Measurements from ENCODE around the gene FOXB1.

Gene FOXB1

GRCh38 chr15:59998950-59999611, 5.0 kb upstream of the FOXB1 start:
- DNase-seq, result no peak

DNA sequence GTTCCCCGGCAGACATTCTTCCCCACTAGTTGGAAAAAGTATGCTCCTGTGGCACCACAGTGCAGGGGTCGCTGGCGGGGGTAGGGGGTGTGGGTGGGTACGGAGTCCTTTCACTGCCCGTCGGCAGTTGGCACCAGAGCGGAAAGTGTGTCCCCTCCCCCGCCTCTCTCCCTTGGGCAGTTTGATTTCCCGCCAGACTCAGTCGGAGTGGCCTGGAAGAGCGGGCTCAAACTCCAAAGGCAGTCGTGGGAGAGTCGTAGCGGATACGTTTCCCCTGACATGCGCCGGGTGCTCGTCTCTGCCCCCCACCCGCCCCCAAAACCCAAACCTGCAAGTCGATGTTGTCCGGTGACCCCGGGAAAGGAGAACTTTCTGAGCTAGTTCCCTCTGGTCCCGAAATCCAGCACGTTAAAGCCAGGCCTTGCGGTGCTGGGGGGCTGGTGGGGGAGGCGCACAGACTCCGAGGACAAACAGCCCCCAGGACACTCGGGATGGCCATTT, 4.4 kb upstream of the FOXB1 start:
- DNase-seq, result no peak

DNA sequence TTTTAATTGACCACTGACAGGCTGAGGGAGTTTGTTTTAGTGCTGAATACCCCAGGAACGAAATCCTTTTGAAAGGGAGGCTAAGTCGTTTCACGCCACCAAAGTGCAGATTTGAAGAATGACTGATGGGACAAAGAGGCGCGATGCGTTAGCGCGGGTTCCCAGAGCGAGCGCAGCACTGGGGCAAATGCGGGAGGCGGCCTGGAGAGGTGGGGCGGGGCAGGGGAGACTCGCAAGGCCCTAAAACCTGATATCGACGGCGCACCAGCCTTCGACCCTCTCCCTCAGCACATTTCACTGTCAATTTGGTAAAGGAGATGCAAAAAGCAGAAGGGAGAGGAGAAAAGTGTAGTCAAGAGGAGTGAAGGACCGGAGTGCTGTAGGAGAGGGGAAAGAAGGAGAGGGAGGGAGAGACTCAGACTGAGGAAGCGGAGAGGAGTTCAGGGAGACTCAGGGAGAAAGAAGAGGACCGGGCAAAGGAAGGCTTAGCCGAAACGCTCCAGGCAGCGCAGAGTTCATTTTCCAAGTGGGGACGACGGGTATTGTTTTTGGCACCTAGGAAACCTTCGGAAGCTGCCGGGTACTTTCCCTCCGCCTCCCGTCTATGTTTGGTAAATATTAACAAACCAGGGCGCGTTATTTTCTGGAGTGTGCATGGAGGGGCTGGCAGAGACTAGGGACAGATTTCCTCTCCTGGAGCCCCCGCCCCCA, 3.8 kb upstream of the FOXB1 start:
- no peak for DNase-seq

DNA sequence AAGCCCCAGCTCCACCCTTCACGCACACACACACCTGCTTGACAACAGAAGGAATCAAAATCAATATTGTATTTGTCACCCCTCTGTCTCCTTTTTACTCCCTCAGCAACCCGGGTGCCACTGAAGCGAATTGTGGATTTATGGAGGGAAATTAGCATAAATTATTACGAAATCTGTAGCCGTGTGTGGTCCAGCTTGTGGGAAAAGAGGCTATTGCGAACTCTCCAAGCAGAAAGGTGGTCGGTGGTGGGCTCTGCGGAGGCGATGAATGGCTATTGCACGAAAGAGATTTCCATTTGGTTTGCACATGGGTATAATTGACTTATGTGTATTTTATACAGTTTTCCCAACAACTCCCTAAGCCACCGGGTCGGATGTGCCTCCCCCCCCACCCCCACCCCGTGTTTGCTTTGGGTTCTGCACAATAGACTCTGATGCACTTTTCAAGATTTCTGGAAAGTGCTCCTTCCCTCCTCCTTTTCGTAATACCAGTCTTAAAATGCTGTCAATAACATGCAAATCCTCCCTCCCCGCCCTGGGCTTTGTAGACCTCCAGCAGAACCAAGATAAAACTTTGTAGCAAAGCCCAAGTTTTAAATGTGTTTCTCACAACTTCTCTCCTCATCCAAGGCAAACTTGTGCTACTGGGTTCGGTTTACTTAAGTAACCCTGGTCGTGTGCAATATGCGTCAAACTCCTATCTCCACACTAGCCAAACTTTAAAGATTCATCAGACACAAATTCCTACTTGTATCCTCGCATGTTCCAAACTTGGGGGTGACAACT, 3.1 kb upstream of the FOXB1 start:
- DNase-seq, result no peak

DNA sequence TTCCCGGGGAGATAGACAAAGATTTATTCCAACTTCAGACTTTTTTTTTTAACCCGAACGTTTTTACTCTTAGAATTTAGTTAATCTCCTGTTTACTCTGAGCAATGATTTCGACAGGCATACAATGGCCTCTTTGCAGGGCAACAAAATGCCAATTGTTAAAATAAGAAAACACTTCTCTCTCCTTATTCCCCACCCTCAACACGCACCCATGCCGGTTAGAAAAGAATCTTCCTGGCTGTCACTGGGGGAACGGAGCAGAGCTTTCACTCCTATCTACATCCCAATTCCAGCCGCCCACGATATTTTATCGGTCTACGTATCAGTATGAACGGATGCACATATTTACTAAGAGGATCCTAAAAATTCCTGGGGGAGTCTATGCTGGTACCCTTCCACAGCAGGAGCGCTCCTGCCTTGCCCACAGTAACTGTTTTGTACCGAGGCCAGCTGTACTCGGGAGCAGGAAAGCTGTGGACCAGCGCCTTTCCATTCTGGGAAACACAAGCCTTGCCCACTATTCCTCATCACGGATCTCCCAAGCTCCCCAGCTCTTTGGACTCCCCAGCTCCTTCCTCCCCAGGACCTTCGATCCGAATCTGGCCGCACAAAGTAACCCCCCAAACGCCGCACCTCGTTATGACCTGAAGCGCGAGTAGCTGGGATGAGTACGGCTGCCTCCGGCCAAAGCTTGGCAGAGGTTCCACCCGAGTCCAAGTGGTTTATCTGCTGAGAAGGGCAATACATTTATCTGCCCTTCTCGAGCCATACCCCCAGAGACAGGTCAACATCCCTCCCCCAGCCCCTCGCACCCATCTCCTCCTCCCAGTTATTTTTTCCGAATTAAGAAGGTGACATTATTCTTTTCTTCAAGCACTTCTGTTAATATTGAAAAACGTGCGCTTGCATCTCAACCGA, 2.2 kb upstream of the FOXB1 start:
- DNase-seq, result no peak

DNA sequence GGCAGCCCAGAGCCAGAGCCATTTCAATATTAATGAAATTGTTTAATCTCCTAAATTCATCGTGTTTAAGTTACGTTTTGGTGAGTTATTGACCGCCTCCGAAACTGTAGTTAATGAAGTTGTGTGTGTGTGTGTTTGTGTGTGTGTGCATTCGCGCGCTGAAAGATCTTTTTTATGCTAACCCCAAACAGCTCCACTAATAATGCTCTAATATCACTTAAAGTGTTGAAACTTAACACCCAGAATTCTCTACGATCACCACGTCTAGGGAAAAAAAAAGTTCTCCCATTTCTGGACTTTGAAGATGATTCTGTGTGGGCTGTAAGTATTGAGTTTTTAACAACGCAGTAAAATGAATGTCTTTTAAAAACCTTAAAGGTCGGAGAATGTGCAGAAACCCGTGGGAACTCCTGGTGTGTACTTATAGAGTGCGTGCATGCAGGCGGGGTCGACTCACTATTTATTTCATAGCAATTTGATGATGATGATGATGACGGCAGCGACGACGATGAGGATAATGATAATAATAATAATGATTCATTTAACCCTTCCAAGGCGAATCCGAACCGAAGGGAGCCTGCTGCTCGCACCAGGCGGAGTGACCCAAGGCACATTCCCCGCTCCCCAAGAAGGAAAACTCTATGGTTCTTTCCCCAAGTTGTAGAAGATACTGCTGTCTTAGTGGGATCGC, 1.4 kb upstream of the FOXB1 start:
- DNase-seq, result no peak

- no peak for DNase-seq
Measured at GRCh38 chr15:60003243-60004008, 685 bp upstream of the FOXB1 start.

DNA sequence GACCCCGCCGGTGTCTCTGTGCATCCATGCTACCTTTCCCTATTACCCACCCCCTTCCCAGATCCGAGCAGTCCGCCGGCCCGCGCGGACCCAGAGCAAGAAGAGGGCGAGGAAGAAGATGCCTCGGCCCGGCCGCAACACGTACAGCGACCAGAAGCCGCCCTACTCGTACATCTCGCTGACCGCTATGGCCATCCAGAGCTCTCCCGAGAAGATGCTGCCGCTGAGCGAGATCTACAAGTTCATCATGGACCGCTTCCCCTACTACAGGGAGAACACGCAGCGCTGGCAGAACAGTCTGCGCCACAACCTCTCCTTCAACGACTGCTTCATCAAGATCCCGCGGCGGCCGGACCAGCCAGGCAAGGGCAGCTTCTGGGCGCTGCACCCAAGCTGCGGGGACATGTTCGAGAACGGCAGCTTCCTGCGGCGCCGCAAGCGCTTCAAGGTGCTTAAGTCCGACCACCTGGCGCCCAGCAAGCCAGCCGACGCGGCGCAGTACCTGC, 788 bp downstream of the FOXB1 start:
- DNase-seq, result no peak

DNA sequence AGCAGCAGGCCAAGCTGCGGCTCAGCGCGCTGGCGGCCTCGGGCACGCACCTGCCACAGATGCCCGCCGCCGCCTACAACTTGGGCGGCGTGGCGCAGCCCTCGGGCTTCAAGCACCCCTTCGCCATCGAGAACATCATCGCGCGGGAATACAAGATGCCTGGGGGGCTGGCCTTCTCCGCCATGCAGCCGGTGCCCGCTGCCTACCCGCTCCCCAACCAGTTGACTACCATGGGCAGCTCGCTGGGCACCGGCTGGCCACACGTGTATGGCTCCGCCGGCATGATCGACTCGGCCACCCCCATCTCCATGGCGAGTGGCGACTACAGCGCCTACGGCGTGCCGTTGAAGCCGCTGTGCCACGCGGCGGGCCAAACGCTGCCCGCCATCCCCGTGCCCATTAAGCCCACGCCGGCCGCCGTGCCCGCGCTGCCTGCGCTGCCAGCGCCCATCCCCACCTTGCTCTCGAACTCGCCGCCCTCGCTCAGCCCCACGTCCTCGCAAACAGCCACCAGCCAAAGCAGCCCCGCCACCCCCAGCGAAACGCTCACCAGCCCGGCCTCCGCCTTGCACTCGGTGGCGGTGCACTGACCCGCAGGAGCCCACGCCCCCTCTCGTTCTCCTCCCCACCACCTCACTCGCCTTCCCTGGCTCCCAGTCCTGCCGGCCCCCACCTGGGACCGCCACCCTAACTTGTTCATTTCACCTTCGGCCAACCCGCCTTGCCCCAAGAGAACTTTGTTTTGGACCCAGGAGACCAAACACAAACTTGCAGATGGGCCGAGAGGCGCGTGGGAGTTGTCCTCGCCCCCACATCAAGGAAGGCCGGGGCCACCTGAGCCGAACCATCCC, 1.5 kb downstream of the FOXB1 start:
- no peak for DNase-seq

GRCh38 chr15:60006203-60006862, 2.2 kb downstream of the FOXB1 start:
- DNase-seq, result no peak

GRCh38 chr15:60006873-60007272, 2.8 kb downstream of the FOXB1 start:
- DNase-seq, result no peak

- no peak for DNase-seq
Measured at GRCh38 chr15:60009124-60009960, 5.2 kb downstream of the FOXB1 start.

- DNase-seq, result no peak
Measured at GRCh38 chr15:60009980-60010732, 6.0 kb downstream of the FOXB1 start.

DNA sequence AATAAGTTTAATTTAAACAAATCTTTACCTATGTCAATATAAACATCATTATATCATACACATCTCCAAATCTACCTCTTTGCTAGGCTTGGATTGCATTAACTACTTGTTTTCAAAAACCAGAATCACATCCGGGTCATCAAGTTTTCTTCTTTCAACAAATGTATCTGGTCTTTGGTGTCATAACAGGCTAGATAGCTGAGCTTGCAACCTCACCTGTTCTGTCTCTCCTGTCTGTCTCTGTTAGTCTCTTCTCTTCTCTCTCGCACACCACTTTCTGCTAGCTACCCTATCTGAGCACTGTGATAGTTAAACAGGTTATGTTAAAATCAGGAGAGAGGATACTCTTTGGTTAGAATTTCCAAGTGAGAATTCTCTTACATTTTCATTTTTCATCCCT, 6.7 kb downstream of the FOXB1 start:
- DNase-seq, result no peak

DNA sequence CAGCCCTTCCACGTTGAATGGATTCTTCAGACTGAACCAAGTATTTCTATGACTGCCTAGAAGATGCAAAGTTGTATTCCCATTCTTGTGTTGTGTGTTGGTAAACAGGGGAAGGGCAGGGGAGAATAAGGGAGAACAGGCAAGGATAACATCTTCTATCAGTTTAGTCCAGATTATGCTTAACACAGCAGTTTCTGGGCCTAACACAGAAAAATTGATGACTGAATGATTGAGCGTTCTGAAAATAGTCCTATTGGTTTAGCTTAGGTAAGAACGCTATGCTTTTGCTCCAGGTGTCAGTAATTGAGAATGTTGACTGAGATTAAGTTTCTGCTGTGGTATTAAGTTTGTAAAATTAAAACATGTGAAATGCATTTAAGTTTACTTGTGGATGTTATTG, 8.6 kb downstream of the FOXB1 start:
- no peak for DNase-seq

GRCh38 chr15:60017538-60018520, 13.7 kb downstream of the FOXB1 start:
- DNase-seq, result no peak

Measured in fibroblast of skin of scalp (primary cell).